ENCODE data around the gene MAPK4. TPM values are rescaled to one million over a fixed set of nuclear protein-coding genes. Genes with fewer than 3 reads are reported as not detected.
"Not testable (repeated sequence)": the region's sequence is repeated elsewhere in the genome, so short reads cannot be mapped to it uniquely, and the experiment has no call there.

The MAPK4 gene
- total RNA-seq, 1 donor from 2014 or later = not detected

DNA sequence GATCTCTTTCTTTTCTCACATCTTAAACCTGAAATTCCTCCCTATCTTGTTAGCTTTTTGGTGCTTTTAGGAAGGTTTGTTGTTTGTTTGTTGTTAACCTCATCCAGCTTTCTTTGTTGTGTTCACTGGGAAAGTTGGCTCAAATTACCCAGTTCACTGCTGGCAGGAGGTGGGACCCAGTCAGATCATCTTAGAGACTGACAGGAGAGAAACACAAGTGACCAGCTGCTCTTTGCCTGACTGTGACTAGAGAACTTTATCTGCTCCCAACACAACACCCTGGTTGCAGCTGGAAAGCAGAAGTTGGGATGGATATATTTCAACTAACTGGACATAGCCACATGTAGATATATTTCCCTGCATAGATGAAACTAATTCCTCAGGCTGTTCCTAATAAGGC lies 10.0 kb downstream of the MAPK4 start:
- Mint-ChIP-seq H3K27ac (no peak overlapping the region), H3K27me3 (peaks cover 23% of the 10 kb centered on the region), H3K4me3 (no peak overlapping the region), H3K9me3 (peaks cover 7% of the 10 kb centered on the region), H3K36me3 (ENCODE audit: low read depth) (no peaks in the 10 kb centered on the region), H3K4me1 (no peaks in the 10 kb centered on the region)
- intact Hi-C loops (cut with micrococcal nuclease) = no loop called here
- ATAC-seq (ENCODE audit: low read depth) (no peak), DNase-seq (no peak)
- no peak for TF ChIP-seq CTCF (IDR thresholded peaks at IDR 0.05)
- ChIA-PET POLR2A (no interaction called here), CTCF (no interaction called here)

GRCh38 chr18:50571606-50572005 lies 11.7 kb downstream of the MAPK4 start:
- ATAC-seq (ENCODE audit: low read depth) = no peak
- no peak for DNase-seq
- Mint-ChIP-seq H3K27ac (no peak overlapping the region), H3K4me1 (no peaks in the 10 kb centered on the region), H3K27me3 (peaks cover 20% of the 10 kb centered on the region), H3K9me3 (peaks cover 7% of the 10 kb centered on the region), H3K36me3 (ENCODE audit: low read depth) (no peaks in the 10 kb centered on the region), H3K4me3 (no peak overlapping the region)
- no peak for TF ChIP-seq CTCF (IDR thresholded peaks at IDR 0.05)
- ChIA-PET POLR2A (no interaction called here), CTCF (no interaction called here)
- intact Hi-C loops (cut with micrococcal nuclease) = no loop called here

GRCh38 chr18:50573196-50573595 lies 13.3 kb downstream of the MAPK4 start:
- H3K9me3 Mint-ChIP-seq; DNase-seq; CTCF ChIA-PET; POLR2A ChIA-PET; ATAC-seq (ENCODE audit: low read depth); H3K27ac Mint-ChIP-seq; intact Hi-C loops (cut with micrococcal nuclease); H3K4me3 Mint-ChIP-seq; H3K4me1 Mint-ChIP-seq; H3K36me3 Mint-ChIP-seq (ENCODE audit: low read depth): not testable (repeated sequence)
- H3K27me3 Mint-ChIP-seq = peaks cover 17% of the 10 kb centered on the region

GRCh38 chr18:50573679-50574078 lies 13.8 kb downstream of the MAPK4 start:
- TF ChIP-seq CTCF (IDR thresholded peaks at IDR 0.05) = no peak
- ChIA-PET CTCF (no interaction called here), POLR2A (no interaction called here)

GRCh38 chr18:50578030-50578429 lies 18.1 kb downstream of the MAPK4 start:
- ATAC-seq (ENCODE audit: low read depth) (no peak), DNase-seq (no peak)
- POLR2A ChIA-PET = no interaction called here
- H3K9me3 Mint-ChIP-seq = peaks cover 2% of the 10 kb centered on the region
- H3K4me1 Mint-ChIP-seq = no peaks in the 10 kb centered on the region
- H3K27ac Mint-ChIP-seq = no peak overlapping the region
- CTCF ChIA-PET = no interaction called here
- no peaks in the 10 kb centered on the region for H3K36me3 Mint-ChIP-seq (ENCODE audit: low read depth)
- peaks cover 14% of the 10 kb centered on the region for H3K27me3 Mint-ChIP-seq
- no peak overlapping the region for H3K4me3 Mint-ChIP-seq
- TF ChIP-seq CTCF (IDR thresholded peaks at IDR 0.05) = no peak
- intact Hi-C loops (cut with micrococcal nuclease) = no loop called here

More at GRCh38 chr18:50573679-50574078, 13.8 kb downstream of the MAPK4 start:
- DNase-seq (no peak), ATAC-seq (ENCODE audit: low read depth) (no peak)
- Mint-ChIP-seq H3K9me3 (peaks cover 3% of the 10 kb centered on the region), H3K4me1 (no peaks in the 10 kb centered on the region), H3K27ac (no peak overlapping the region), H3K36me3 (ENCODE audit: low read depth) (no peaks in the 10 kb centered on the region), H3K27me3 (peaks cover 18% of the 10 kb centered on the region), H3K4me3 (no peak overlapping the region)
- intact Hi-C loops (cut with micrococcal nuclease) = no loop called here

GRCh38 chr18:50578651-50579050 lies 18.8 kb downstream of the MAPK4 start:
- no peak for TF ChIP-seq CTCF (IDR thresholded peaks at IDR 0.05)
- ATAC-seq (ENCODE audit: low read depth) (no peak), DNase-seq (no peak)
- H3K27ac Mint-ChIP-seq = no peak overlapping the region
- peaks cover 2% of the 10 kb centered on the region for H3K9me3 Mint-ChIP-seq
- intact Hi-C loops (cut with micrococcal nuclease) = no loop called here
- no peaks in the 10 kb centered on the region for H3K36me3 Mint-ChIP-seq (ENCODE audit: low read depth)
- no peaks in the 10 kb centered on the region for H3K4me1 Mint-ChIP-seq
- H3K27me3 Mint-ChIP-seq = peaks cover 14% of the 10 kb centered on the region
- ChIA-PET CTCF (no interaction called here), POLR2A (no interaction called here)
- H3K4me3 Mint-ChIP-seq = no peak overlapping the region
